ENCODE measurements around the gene AKR1B1. TPM values are rescaled to one million over a fixed set of nuclear protein-coding genes. Genes with fewer than 3 reads are reported as not detected.

Gene AKR1B1
- total and polyA plus RNA-seq, 9 of the 15 experiments (the other 6 are each of a cell fraction or from before 2014, with no cell fraction given) = 2.0 to 10.6 (median 6.2) TPM

DNA sequence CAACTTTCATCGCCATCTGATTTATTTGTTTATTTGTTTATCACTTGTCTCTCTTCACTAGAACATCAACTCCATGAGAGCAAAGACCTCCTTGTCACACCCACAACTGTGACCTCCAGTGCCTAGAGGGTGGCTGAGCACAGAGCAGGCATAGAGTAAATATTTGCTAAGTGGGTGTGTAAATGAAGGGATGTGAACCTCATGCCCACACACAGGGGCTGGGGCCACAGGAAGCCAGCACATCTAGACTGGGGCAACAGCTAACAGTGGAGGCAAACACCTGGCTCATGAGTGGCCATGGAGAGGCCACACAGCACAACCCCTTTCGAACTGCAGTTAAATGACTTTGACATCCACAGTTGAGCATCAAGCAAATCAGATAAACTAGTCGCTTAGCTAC is 39.8 kb downstream of the AKR1B1 start:
- ChIA-PET CTCF (ENCODE audit: low intra/inter-chr PET ratio) (no interaction called here), POLR2A (no interaction called here)
- DNase-seq (ENCODE audit: extremely low read depth in 1 of 4, low spot score in 3 of 4) = no peak
- Histone ChIP-seq H3K4me3 (no peak overlapping the region), H2AFZ (ENCODE audit: low read depth, low read length) (no peak overlapping the region), H3K4me2 (ENCODE audit: insufficient read depth, low read length) (no peak overlapping the region), H3K9me3 (replicated peaks; ENCODE audit: control insufficient read depth, insufficient read depth, low read depth, low read length) (no peaks in the 10 kb centered on the region), H3K9ac (ENCODE audit: insufficient read depth in 1 of 2, low read depth in 2 of 2, low read length in 2 of 2) (no peak overlapping the region), H3K27me3 (ENCODE audit: control insufficient read depth in 2 of 2, insufficient read depth in 2 of 2, low read length in 2 of 2) (peaks cover 5 to 32% of the 10 kb centered on the region in 2 experiments), H3K9me1 (ENCODE audit: control insufficient read depth, insufficient read depth, low read length) (no peaks in the 10 kb centered on the region), H3K27ac (ENCODE audit: extremely low read depth, low read depth, low read length) (no peak overlapping the region), H3K4me1 (replicated peaks in 1 of 2; ENCODE audit: control insufficient read depth in 2 of 2, insufficient read depth in 2 of 2, low read length in 2 of 2) (peaks cover 0 to 4% of the 10 kb centered on the region in 2 experiments; a peak in 1 of 5 replicates), H3K36me3 (ENCODE audit: control insufficient read depth, insufficient read depth, low read length) (no peaks in the 10 kb centered on the region), H4K20me1 (replicated peaks; ENCODE audit: control insufficient read depth, insufficient read depth, low read length) (no peaks in the 10 kb centered on the region), H3K79me2 (ENCODE audit: control insufficient read depth, insufficient read depth, low read length) (no peaks in the 10 kb centered on the region)
- BruUV-seq (replicated peaks) = no TSS peak
- no peak for FAIRE-seq
- TF ChIP-seq IFI16 (CRISPR knock-in tag; IDR thresholded peaks at IDR 0.05) (no peak), ESRRA (IDR thresholded peaks at IDR 0.05; ENCODE audit: borderline replicate concordance, low read depth) (no peak), SMARCE1 (IDR thresholded peaks at IDR 0.05) (no peak), TBL1XR1 (IDR thresholded peaks at IDR 0.05; ENCODE audit: low read length in 2 of 2) (no peak), ZNF324 (CRISPR knock-in tag; IDR thresholded peaks at IDR 0.05) (no peak), RB1 (IDR thresholded peaks at IDR 0.05; ENCODE audit: low read depth) (no peak), NR2C2 (CRISPR knock-in tag; IDR thresholded peaks at IDR 0.05) (no peak), NR2C2 (tag; IDR thresholded peaks at IDR 0.05) (no peak), TFAP4 (CRISPR knock-in tag; IDR thresholded peaks at IDR 0.05; ENCODE audit: borderline replicate concordance) (no peak), HMG20B (CRISPR knock-in tag; IDR thresholded peaks at IDR 0.05) (no peak), KDM1A (IDR thresholded peaks at IDR 0.05) (no peak), ZEB2 (IDR thresholded peaks at IDR 0.05) (no peak), NFIX (CRISPR knock-in tag; IDR thresholded peaks at IDR 0.05; ENCODE audit: low read depth) (no peak), BRF1 (IDR thresholded peaks at IDR 0.05; ENCODE audit: borderline replicate concordance, extremely low read depth, insufficient read length) (no peak)
- TF ChIP-seq, protein P1, sequence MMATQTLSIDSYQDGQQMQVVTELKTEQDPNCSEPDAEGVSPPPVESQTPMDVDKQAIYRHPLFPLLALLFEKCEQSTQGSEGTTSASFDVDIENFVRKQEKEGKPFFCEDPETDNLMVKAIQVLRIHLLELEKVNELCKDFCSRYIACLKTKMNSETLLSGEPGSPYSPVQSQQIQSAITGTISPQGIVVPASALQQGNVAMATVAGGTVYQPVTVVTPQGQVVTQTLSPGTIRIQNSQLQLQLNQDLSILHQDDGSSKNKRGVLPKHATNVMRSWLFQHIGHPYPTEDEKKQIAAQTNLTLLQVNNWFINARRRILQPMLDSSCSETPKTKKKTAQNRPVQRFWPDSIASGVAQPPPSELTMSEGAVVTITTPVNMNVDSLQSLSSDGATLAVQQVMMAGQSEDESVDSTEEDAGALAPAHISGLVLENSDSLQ (IDR thresholded peaks at IDR 0.05) = no peak
- TF ChIP-seq, protein P2, sequence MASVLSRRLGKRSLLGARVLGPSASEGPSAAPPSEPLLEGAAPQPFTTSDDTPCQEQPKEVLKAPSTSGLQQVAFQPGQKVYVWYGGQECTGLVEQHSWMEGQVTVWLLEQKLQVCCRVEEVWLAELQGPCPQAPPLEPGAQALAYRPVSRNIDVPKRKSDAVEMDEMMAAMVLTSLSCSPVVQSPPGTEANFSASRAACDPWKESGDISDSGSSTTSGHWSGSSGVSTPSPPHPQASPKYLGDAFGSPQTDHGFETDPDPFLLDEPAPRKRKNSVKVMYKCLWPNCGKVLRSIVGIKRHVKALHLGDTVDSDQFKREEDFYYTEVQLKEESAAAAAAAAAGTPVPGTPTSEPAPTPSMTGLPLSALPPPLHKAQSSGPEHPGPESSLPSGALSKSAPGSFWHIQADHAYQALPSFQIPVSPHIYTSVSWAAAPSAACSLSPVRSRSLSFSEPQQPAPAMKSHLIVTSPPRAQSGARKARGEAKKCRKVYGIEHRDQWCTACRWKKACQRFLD (CRISPR knock-in tag; IDR thresholded peaks at IDR 0.05) = no peak
- WGBS (ENCODE audit: insufficient coverage, low coverage, missing lambda C conversion rate) = 0% methylated on average over 3 of the region's 3 CpGs
- in situ Hi-C loops (cut with MboI) (loop anchor here (10.0 kb wide), 1 partner anchor 284 kb away; no protein-coding TSS in a partner anchor), intact Hi-C loops (cut with micrococcal nuclease) (no loop called here)
- ATAC-seq = no peak
